ENCODE data around the gene EFNA3. TPM values are rescaled to one million over a fixed set of nuclear protein-coding genes. Genes with fewer than 3 reads are reported as not detected.

The EFNA3 gene
- total RNA-seq, 4 donors from 2014 or later = 111 to 150 (median 129) TPM

- intact Hi-C loops (cut with DNase I; ENCODE audit: low total_unique reads) = no loop called here
- no peak overlapping the region for H3K4me3 ChIP-seq (ENCODE audit: low read depth, poor library complexity, severe bottlenecking)
- DNase-seq (ENCODE audit: low spot score in 2 of 2) = no peak
- 87 to 91% methylated on average over 2 of the region's 2 CpGs for WGBS, 2 donors
- TF ChIP-seq CTCF (IDR thresholded peaks at IDR 0.05) = no peak
- TF ChIP-seq POLR2A (IDR thresholded peaks at IDR 0.05) = no peak
Observed at GRCh38 chr1:155121249-155121648, 42.6 kb downstream of the EFNA3 start.

GRCh38 chr1:155122308-155122707 lies 43.7 kb downstream of the EFNA3 start:
- TF ChIP-seq CTCF (IDR thresholded peaks at IDR 0.05) (no peak), POLR2A (IDR thresholded peaks at IDR 0.05) (no peak)
- no peak overlapping the region for H3K4me3 ChIP-seq (ENCODE audit: low read depth, poor library complexity, severe bottlenecking)
- intact Hi-C loops (cut with DNase I; ENCODE audit: low total_unique reads) = no loop called here
- 84 to 85% methylated on average over 2 of the region's 2 CpGs for WGBS, 2 donors
- no peak for DNase-seq (ENCODE audit: low spot score in 2 of 2)

- DNase-seq (ENCODE audit: low spot score in 2 of 2) = no peak
- TF ChIP-seq CTCF (IDR thresholded peaks at IDR 0.05) (no peak), POLR2A (IDR thresholded peaks at IDR 0.05) (no peak)
- no peak overlapping the region for H3K4me3 ChIP-seq (ENCODE audit: low read depth, poor library complexity, severe bottlenecking)
- 68 to 71% methylated on average over 4 of the region's 4 CpGs for WGBS, 2 donors
- intact Hi-C loops (cut with DNase I; ENCODE audit: low total_unique reads) = no loop called here
Observed at GRCh38 chr1:155123801-155124200, 45.2 kb downstream of the EFNA3 start.

GRCh38 chr1:155124503-155125463 lies 46.1 kb downstream of the EFNA3 start:
- intact Hi-C loops (cut with DNase I; ENCODE audit: low total_unique reads) = no loop called here
- WGBS, 2 donors = 50 to 59% methylated on average over 11 to 16 of the region's 16 CpGs
- TF ChIP-seq CTCF (IDR thresholded peaks at IDR 0.05) (no peak), POLR2A (IDR thresholded peaks at IDR 0.05) (no peak)
- H3K4me3 ChIP-seq (ENCODE audit: low read depth, poor library complexity, severe bottlenecking) = no peak overlapping the region
- no peak for DNase-seq (ENCODE audit: low spot score in 2 of 2)

GRCh38 chr1:155125511-155125945 lies 46.9 kb downstream of the EFNA3 start:
- intact Hi-C loops (cut with DNase I; ENCODE audit: low total_unique reads) = no loop called here
- WGBS, 2 donors = 43 to 63% methylated on average over 4 to 7 of the region's 11 CpGs
- H3K4me3 ChIP-seq (ENCODE audit: low read depth, poor library complexity, severe bottlenecking) = no peak overlapping the region
- DNase-seq (ENCODE audit: low spot score in 2 of 2) = no peak
- TF ChIP-seq CTCF (IDR thresholded peaks at IDR 0.05) (no peak), POLR2A (IDR thresholded peaks at IDR 0.05) (no peak)
